GM18909 (cell line): Measurements from ENCODE around the gene PANX2.
A peak's percentile ranks its signal among the peaks of the same experiment; 100 is the strongest.
"Not testable (repeated sequence)": the region's sequence is repeated elsewhere in the genome, so short reads cannot be mapped to it uniquely, and the experiment has no call there.

ENCODE experiments used
- ATAC-seq: cut with Tn5 transposase; IDR thresholded peaks from one replicate; pipeline ENCODE4 v1.9.1; 2021; ENCODE audit warnings: mild to moderate bottlenecking; ENCODE audit not compliant: unreplicated experiment, poor library complexity

The PANX2 gene

DNA sequence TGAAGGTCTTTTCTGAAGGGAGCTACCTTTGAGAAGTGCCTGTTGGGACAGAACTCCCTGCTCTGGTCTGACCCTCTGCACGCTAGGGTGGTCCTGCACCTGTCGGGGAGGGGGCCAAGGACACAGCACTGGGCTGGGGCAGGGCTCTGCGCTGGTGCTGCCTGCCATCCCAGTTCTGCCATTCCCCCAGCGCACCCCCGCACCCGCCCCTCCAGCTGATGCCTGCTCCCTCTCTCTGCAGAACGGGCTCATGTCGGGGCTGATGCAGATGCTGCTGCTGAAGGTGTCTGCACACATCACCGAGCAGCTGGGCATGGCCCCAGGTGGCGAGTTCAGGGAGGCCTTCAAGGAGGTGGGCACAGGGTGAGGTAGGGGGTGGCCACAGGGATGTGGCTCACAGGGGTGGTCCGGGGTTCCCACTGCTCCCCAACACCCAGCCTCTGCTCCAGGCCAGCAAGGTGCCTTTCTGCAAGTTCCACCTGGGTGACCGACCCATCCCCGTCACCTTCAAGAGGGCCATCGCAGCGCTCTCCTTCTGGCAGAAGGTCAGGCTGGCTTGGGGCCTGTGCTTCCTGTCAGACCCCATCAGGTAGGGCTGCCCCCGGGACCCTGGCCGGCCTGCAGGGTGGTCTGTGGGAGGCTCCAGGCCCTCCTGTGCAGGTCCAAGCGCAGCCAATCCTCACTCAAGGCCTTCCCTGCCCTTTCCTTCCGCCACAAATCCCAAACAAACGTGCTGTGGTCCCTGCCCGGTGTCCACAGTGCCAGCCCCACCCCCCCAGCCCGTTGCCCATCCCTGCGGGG lies 26.7 kb downstream of the PANX2 start:
- no peak for ATAC-seq

DNA sequence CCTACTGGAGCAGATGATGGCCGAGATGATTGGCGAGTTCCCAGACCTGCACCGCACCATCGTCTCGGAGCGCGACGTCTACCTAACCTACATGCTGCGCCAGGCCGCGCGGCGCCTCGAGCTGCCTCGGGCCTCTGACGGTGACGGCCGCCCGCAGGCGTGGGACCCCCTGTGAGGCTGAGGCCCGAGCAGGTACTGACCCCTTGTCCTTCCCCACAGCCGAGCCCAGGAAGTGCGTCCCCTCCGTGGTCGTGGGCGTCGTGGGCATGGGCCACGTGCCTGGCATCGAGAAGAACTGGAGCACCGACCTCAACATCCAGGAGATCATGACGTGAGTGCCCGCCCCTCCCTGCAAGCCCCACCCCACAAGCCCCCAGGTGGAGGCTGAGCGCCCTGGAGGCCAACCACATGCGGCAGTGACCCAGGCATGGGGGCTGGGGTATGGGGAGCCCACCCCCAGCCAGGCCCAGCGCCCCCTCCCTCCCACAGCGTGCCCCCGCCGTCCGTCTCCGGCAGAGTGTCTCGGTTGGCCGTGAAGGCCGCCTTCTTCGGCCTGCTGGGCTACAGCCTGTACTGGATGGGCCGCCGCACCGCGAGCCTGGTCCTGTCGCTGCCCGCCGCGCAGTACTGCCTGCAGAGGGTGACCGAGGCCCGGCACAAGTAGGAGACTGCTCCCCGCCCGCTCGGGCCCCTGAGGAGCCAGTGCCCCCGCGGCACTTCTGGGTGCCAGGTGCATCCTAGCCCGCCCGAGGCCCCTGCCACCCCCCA lies 27.5 kb downstream of the PANX2 start:
- no peak for ATAC-seq

DNA sequence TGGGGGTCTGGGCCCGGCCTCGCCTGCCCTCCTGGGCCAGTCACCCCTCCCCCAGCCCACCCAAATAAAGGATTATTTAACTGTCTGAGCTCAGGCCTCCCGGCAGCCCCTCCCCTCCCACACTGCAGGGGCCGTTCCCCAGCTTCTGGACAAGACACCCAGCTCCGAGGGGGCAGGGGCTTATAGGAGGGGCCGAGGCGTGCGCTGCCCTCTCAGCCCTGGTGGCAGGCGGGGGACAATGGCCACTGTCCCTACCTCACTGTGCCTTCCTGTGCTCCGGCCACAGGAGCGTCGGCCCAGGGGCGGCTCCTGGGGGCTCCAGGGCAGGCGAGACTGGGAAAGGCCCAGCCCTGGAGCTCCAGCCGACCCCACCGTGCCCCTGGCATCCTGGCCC lies 28.1 kb downstream of the PANX2 start:
- ATAC-seq, result no peak

DNA sequence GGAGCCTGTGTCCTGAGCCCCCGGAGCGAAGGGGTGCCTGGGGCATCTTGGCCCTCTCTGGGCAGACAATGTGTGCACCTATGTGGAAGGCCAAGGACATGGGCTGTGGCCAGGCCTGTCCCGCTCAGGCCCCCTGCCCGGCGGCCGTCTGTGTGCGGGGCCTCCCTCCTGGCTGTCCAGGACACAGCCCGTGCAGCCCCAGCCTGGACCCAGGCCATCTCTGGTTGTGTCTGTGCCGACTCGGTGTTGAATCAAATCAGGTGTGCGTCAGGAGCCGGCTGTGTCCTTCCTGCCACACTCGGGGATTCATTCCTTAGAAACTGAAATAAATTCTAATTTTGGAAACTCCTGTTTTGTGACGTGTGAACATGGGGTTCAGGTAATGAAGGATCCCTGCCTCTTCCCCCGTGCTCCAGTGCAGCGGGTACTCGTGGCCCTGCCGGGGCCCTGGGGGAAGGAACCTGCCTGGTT lies 28.8 kb downstream of the PANX2 start:
- ATAC-seq, result no peak

DNA sequence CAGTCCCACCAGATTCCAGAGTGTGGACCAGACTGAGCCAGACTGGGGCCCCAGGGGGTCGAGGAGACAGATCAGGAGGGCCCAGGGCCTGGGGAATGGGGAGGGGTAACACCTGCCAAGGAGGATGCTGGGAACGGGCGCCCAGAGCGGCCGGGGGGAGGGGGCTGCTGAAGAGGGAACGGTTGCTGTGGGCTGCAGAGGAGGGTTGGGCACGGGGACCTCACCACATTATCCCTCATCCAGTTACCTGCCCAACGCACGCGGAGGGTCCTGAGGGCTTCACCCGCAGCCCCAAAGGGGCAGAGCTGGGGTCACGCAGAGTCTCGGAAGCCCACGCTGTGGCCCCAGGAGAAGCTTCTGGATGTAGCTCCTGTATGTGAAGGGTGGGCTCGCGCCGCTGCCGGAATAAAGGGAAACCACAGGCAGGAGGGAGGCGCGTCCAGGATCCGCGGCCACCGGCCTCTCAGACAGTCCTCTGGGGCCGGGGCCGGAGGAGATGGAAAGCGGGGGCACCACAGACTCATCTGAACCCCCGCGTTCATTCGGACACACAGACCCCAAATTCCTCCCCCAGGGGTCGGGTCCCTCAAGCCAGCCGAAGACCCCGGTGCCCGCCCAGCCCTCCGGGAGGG lies 29.4 kb downstream of the PANX2 start:
- peak; percentile 2 for ATAC-seq

DNA sequence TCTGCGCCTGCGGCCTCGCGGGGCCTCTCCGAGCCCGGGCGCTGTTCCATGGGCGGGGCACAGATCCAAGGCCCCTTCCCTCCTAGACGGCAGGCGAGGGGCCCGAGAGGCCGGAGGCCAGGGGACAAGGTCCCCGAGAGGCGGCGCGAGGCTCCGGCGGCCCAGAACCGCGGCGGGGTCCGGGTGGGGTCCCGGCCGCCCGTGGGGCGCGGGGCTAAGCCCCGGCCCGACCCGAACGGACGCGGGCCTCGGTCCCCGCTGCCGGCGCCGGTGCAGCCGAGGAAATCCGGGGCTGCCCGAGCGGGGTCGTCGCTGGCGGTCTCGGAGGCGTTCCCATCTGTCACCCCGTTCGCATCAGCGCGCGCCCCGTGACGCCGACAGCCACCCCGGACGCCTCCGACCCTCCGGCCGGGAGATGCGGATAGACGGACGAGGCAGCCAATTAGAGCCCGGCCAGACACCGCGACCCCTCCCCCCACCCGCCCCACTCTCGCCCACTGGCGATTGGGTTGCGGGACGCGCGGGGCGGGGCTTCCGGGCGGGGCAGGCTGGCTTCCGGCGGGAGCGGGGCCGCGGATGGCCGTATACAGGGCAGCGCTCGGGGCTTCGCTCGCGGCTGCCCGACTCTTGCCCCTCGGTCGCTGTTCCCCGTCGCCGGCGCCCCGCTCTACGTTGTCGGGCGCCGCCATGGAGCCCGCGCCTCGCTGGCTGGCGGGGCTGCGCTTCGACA lies 30.1 kb downstream of the PANX2 start, which contains the start of gene SELENOO:
Gene SELENOO, plus strand, starts transcription at position 551 of the 730 bp plus-strand sequence. Its CDS starts 26 bp downstream, at position 577.
- peak; percentile 71 for ATAC-seq

DNA sequence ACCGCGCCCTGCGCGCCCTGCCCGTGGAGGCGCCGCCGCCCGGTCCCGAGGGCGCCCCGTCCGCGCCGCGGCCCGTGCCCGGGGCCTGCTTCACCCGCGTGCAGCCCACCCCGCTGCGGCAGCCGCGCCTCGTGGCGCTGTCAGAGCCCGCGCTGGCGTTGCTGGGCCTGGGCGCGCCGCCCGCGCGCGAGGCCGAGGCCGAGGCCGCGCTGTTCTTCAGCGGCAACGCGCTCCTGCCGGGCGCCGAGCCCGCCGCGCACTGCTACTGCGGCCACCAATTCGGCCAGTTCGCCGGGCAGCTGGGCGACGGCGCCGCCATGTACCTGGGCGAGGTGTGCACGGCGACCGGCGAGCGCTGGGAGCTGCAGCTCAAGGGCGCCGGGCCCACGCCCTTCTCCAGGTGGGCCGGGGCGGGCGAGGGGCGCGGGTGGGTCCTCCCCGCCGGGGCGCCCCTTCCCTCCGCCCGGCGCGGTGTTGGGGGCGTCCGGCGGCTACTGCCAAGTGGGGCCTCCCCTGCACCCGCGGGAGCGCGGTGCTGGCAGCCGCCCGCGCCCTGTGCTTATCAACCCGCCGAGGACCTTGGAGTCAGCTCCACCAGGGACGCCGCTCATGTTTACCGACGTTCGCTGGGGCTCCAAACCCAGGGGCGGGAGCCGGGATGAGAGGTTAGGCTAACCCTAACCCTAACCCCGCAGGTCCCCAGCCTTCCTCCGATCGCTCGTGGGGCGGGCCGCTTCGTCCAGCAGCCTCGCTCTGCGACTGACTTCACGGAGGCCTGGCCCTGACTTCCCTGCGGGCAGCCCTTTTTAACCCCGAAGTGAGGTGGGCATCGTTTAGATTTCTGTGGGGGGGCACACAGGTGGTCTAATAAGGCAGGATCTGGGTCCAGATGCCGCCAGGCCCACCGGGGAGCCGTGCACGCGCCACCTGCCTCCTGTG lies 30.9 kb downstream of the PANX2 start:
- ATAC-seq, result peak; percentile 36

DNA sequence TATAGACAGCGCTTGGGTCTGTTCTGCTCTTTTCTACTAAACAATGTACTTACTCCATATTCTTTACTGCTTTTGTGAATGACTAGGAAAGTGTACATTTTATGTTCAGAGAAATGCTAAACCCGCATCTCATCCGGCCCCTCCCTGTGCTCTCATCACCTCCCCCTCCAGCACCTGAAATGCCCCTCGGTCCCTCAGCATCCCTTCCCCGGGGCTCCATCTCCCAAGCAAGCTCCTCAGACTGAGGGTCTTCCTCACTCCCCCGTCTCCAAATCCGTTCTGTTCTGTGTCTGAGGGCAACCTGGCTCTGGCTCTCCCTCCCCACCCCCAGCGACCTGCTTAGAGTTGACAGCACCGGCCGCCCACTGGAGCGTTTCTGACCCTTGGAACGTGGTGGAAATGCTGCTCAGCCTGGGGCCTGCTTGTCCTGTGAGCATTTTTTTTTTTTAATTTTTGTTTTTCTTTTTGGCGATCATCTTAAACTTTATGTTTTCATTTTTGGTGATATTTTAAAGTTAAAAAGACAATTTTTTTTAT lies 31.7 kb downstream of the PANX2 start:
- ATAC-seq, result no peak

DNA sequence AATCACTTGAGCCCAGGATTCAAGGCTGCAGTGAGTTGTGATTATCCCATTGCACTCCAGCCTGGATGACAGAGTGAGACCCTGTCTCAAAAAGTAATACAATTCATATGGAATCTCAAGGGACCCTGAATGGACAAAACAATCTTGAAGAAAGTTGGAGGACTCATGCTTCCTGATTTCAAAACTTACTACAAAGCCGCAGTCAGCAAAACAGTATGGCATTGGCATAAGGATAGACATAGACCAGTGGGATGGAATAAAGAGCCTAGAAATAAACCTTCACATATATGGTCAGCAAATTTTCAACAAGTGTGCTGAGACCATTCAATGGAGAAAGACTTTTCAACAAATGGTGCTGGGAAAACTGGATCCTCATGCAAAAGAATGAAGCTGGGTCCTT lies 32.8 kb downstream of the PANX2 start:
- no peak for ATAC-seq

DNA sequence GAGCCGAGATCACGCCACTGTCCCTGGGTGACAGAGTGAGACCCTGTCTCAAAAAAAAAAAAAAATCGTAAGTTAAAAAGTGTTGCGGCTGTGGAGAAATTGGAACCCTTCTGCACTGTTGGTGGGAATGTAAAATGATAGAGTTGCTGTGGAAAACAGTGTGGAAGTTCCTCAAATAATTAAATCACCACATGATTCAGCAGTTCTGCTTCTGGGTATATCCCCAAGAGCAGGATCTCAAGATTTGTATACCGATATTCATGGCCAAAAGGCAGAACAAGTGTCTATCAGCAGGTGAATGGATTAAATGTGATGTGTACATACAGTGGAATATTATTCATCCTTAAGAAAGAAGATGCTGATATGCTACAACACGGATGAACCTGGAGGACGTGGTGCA lies 34.0 kb downstream of the PANX2 start:
- no peak for ATAC-seq

DNA sequence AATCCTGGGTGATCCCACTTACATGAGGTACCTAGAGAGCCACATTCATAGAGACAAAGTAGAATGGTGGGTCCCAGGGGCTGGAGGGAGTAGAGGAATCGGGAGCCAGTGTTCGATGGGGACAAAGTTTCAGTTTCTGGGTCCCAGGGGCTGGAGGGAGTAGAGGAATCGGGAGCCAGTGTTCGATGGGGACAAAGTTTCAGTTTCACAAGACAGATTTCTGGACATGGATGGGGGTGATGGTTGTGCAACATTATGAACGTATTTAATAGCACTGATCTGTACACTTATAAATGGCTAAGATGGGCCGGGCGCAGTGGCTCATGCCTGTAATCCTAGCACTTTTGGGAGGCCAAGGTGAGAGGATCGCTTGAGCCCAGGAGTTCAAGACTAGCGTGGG lies 34.5 kb downstream of the PANX2 start:
- not testable (repeated sequence) for ATAC-seq

DNA sequence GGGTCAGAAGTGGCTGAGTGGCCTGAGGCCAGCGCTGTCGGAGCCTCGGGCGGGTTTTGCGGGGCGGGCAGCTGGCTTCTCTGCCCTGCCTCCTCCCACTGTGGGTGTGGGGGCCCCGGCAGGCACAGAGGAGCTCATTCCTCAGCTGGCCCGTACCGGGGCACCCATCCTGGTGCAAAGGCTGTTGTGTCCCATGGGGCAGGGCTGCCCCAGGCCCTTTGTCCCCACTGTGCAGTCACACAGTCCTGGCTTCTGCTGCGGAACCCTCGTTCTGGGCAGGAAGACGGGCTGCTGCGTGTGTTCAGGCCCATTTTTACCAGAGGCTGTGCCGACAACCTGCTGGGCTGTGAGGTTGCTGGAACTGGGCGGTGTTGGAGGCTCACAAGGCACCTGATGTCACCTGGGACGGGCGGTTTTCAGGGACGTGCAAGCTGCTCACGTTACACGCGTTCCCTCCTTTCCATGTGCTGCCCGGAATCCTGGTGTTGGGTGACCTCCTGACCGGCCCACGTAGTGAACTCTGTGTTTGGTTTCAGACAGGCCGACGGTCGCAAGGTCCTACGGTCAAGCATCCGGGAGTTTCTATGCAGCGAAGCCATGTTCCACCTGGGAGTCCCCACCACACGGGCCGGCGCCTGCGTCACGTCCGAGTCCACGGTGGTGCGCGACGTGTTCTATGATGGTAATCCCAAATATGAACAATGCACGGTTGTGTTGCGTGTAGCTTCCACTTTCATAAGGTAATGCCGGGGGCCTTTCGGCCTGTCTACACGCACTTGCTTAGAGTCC lies 35.4 kb downstream of the PANX2 start:
- no peak for ATAC-seq

DNA sequence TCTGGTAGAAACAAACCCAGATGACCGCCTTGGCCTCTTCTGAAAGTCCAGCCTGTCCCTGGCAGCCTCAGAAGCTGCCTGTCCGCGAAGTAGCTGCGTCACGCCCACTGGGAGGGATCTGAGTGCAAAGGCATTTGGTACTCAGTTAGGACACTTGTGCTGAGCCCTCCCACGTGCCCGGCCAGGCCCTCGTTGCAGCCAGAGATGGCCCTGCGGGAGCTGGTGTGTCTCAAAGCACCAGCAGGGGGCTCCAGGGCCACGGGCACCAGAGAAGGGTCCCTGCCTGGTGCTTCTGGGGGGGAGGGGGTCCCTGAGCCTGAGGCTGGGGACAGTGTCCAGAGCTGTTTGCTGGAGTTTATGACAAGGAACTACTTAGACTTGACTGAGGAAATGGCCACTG lies 36.1 kb downstream of the PANX2 start:
- ATAC-seq, result no peak

DNA sequence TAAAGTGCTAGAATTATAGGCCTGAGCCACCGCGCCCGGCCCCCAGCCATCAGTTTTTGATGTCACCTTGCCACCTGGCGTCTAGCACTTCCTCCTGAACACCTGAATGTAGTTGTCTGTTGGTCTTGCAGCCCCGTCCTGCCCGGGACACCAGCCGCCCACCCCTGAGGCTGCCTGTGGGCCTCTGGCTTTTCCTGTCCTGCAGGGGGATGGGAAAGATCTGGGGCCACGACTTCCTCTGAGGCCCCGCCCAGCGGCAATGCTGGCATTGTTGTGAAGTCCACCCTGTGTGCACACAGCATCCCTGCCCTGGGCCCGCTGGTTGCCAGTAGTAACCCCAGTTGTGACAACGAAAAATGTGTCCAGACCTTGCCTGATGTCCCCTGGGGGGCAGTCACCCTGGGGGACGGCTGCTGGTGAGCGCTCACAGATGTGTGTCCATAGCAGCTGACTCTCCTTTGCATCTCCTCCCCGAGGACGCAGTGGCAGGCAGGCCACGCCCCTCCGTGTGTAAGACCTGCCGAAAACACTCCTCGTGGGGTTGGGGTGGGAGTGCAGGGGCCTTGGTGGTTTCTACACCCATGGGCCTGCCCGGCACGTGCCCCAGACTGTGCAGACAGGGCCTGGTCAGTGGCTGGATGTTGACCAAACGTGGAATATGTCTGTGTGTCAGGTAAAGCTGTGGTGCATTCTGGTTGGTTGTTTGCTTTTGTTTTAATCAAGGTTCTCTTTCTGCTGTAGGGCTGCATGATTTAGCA lies 37.0 kb downstream of the PANX2 start:
- no peak for ATAC-seq

DNA sequence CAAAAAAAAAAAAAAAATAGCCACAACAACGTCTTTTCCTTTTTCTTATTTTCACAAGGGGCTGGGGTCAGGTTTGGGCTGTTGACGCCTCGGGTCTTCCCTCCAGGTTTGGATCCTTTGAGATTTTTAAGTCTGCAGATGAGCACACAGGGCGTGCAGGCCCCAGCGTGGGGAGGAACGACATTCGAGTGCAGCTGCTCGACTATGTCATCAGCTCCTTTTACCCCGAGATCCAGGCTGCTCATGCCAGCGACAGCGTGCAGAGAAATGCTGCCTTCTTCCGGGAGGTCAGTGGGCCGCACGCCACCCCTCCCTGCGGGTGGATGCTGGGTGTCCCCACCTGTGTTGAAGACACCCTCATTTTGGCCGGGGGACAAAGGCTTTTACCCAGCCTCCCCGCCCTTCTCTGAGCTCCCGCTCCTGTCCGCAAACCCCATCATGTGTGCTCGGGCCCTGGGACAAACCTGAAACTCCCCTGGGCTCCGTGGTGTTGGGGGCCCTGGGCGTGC lies 38.0 kb downstream of the PANX2 start:
- ATAC-seq, result no peak

DNA sequence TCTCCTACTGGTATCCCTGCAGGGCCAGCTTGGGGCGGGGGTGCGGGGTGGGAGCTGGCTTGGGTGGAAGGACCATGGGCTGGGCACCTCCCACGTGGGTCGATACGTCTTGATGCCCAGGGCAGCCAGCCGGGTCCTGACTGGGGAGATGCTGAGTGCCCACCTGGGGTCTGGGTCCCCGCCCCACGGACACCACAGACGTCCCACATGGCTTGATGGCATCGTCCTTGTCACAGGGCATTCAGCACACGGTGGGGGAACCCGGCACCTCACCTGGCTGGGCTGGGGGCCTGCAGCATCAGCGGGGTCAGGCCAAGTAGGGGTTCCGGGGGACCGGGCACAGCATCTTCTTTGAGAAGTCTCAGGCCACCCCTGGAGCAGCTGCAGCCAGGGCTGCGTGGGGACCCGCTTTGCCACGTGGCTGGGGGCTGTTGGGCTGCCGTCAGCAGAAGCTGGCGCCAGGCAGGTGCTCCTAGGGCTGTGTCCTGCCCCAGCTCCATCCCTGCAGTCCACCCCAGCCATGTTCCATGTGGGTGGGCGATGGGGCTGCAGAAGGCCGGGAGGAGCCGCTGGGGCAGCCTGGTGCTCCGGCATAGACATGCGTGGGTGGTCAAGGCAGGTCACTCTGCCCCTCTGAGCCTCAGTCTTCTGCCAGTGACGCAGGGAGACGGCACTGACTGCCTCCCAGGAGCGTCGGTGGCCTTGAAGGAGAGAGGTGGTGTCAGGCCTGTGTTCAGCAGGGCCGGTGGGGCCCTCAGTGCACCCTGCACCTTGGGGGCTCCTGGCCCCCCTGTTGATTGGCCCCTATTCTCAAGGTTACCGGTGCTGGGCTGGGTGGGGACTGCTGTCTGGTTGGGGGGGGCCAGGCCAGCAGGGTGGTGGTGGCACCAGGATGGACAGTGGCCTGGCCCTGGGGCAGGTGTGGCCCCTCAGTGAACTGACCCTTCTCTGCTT lies 38.7 kb downstream of the PANX2 start:
- no peak for ATAC-seq
